Tibial artery (tissue), 4 donors: ENCODE measurements around the gene EML2.

Experiments used
- DNase-seq, 2 donors: peaks; one replicate each; pipeline ENCODE4 v3.0.0-alpha.2; 2019
- H3K27ac ChIP-seq, 2 donors: fragments of 200-600 bp; sonication (generic) in 1 of 2; 1 replicate in 1 of 2; 2 replicates in 1 of 2; pipeline ENCODE4 v1.5.1; 2018 to 2019; ENCODE audit warnings: mild to moderate bottlenecking in 1 of 2
- H3K27me3 ChIP-seq, 2 donors: fragments of 200-600 bp; sonication (generic) in 1 of 2; one replicate each; pipeline versions ENCODE4 v1.5.1 to v1.6.0; 2016 to 2019
- H3K36me3 ChIP-seq, 3 donors: fragments of 200-600 bp; sonication (generic) in 2 of 3; one replicate each; pipeline ENCODE4 v1.5.1; 2016 to 2019; ENCODE audit warnings: mild to moderate bottlenecking in 2 of 3
- H3K4me1 ChIP-seq, 4 donors: fragments of 200-600 bp; sonication (generic) in 2 of 4; 1 replicate in 3 of 4; 2 replicates in 1 of 4; pipeline ENCODE4 v1.5.1; 2016 to 2019
- H3K4me3 ChIP-seq, 2 donors: fragments of 200-600 bp; sonication (generic) in 1 of 2; 1 replicate in 1 of 2; 2 replicates in 1 of 2; pipeline ENCODE4 v1.5.1; 2018 to 2019; ENCODE audit warnings: mild to moderate bottlenecking in 2 of 2
- H3K9me3 ChIP-seq, 3 donors: fragments of 200-600 bp; sonication (generic) in 1 of 3; one replicate each; pipeline ENCODE4 v1.5.1; 2016 to 2019
- CTCF ChIP-seq, 2 experiments: fragments of 200-600 bp in 1 of 2; fragments of 450-650 bp in 1 of 2; IDR thresholded peaks; one replicate each; pipeline ENCODE4 v1.5.1; 2017 to 2019; ENCODE audit warnings: antibody characterized with exemption in 2 of 2, mild to moderate bottlenecking in 1 of 2, moderate library complexity in 1 of 2
- intact Hi-C: fragments of 100-400 bp; cut with DNase I; formaldehyde crosslinking; loops from one replicate; pipeline ENCODE4 v1.15.0; 2023; ENCODE audit warnings: low total_unique reads

The EML2 gene

DNA sequence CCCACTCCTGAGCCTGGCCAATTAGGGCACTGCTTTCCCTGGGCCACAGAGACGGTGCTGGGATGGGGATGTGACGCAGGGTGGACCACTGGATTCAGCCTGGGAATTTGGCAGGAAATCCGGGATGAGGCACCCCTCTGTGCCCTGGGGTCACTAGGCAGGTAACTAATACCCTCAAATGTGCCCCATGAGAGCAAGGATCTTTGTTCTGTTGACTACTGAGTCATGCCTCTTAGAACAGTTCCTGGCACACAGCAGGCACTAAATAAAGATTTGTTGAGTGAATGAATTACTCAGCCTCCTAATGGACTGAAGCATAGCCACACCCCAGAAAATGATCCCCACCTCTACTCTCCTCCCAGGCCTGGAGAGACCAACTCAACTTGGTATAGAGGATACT, 70.5 kb downstream of the EML2 start:
- no peak overlapping the region for H3K27ac ChIP-seq
- intact Hi-C loops = no loop called here
- no peaks in the 10 kb centered on the region for H3K27me3 ChIP-seq
- no peak for TF ChIP-seq CTCF (IDR thresholded peaks at IDR 0.05)
- no peaks in the 10 kb centered on the region for H3K4me1 ChIP-seq
- no peak overlapping the region for H3K4me3 ChIP-seq
- H3K36me3 ChIP-seq = no peaks in the 10 kb centered on the region
- no peaks in the 10 kb centered on the region for H3K9me3 ChIP-seq
- no peak for DNase-seq

DNA sequence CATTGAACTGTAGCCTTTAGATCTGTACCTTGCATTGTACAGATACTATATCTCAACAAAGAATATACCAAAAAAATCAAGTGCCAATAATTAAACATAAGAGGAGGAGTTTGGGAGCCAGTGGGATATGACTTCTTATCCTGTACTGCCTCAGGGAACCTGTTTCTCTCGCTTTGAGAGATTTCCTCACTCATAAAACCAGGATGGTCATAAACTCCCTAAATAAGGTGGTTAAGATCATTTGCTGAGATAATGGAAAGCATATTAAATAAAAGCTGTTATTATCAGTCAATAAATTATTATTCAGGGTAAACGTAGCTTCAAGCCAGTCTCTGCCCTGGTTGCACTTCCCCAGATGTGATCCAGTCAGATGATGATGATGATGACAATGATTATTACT, 71.6 kb downstream of the EML2 start:
- intact Hi-C loops = no loop called here
- Histone ChIP-seq H3K36me3 (no peaks in the 10 kb centered on the region), H3K27ac (no peak overlapping the region), H3K9me3 (no peaks in the 10 kb centered on the region), H3K4me3 (no peak overlapping the region), H3K27me3 (no peaks in the 10 kb centered on the region), H3K4me1 (no peaks in the 10 kb centered on the region)
- DNase-seq = no peak
- no peak for TF ChIP-seq CTCF (IDR thresholded peaks at IDR 0.05)

DNA sequence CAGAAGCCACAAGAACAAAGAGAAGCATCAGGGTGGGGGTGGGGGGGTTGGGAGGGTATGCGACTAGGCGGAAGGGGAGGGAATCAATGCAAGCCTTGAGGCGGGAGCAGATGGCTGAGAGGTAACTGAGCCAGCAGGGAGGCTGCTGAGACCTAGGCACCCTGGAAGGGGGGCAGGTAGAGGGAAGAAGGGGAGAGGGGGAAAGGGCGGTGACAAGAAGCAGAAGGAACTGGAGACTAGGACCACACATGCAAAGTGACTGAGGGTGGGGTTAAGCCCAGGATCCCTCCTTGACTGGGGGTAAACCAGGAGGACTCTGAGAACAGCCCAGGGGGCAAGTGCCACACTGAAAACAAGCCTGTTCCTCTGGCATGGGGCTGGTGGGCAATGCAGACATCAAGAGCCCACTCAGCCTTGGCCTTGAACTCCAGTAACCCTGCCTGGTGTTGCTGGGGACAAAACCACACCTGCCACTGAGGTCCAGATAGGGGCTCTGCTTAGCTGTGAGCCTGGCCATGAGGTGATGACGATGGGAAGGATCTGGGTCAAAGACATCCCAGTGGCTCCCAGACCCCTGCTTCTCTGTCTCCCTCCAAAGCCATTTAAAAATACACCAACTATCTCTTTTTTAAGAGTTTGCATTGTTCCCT, 74.9 kb downstream of the EML2 start:
- H3K27ac ChIP-seq = no peak overlapping the region
- no peaks in the 10 kb centered on the region for H3K4me1 ChIP-seq
- H3K9me3 ChIP-seq = no peaks in the 10 kb centered on the region
- intact Hi-C loops = no loop called here
- no peaks in the 10 kb centered on the region for H3K27me3 ChIP-seq
- H3K36me3 ChIP-seq = no peaks in the 10 kb centered on the region
- TF ChIP-seq CTCF (IDR thresholded peaks at IDR 0.05) = no peak
- DNase-seq = no peak
- no peak overlapping the region for H3K4me3 ChIP-seq

DNA sequence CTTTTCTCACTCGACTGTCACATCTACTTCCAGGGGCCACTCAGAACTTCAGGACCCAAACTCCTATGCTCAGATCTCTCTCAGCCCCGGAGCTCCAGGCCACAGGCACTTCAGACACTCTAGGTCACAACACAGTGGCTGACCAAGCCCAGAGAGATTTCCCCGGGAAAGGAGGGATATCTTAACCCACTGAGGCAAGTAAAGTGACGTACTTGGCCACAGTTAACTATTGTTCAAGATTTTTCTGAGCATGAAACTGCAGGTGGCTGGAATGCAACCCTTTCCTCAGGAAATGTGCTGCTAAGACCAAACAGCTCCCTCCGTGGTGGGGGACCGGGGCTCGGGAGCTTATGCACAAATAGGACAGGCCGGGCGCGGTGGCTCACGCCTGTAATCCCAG, 78.5 kb downstream of the EML2 start:
- no peaks in the 10 kb centered on the region for H3K27me3 ChIP-seq
- H3K27ac ChIP-seq = no peak overlapping the region
- H3K9me3 ChIP-seq = no peaks in the 10 kb centered on the region
- no peak overlapping the region for H3K4me3 ChIP-seq
- intact Hi-C loops = no loop called here
- no peak for TF ChIP-seq CTCF (IDR thresholded peaks at IDR 0.05)
- no peaks in the 10 kb centered on the region for H3K4me1 ChIP-seq
- DNase-seq = no peak
- no peaks in the 10 kb centered on the region for H3K36me3 ChIP-seq

GRCh38 chr19:45560038-45560437, 79.2 kb downstream of the EML2 start:
- Histone ChIP-seq H3K36me3 (no peaks in the 10 kb centered on the region), H3K27ac (no peak overlapping the region), H3K4me3 (no peak overlapping the region), H3K27me3 (no peaks in the 10 kb centered on the region), H3K9me3 (no peaks in the 10 kb centered on the region), H3K4me1 (no peaks in the 10 kb centered on the region)
- intact Hi-C loops = no loop called here
- no peak for TF ChIP-seq CTCF (IDR thresholded peaks at IDR 0.05)
- no peak for DNase-seq
